Tibial nerve (tissue), 4 donors: ENCODE results near the gene NOL4L.

Experiments used
- EP300 ChIP-seq, 2 donors: sonication (generic); formaldehyde crosslinking; IDR thresholded peaks; one replicate each; pipeline ENCODE4 v1.6.1; 2017; ENCODE audit warnings: antibody characterized with exemption in 2 of 2, mild to moderate bottlenecking in 1 of 2
- POLR2A ChIP-seq, 2 donors: fragments of 450-650 bp; IDR thresholded peaks; one replicate each; pipeline ENCODE4 v1.6.1; 2017; ENCODE audit warnings: antibody characterized with exemption in 2 of 2, mild to moderate bottlenecking in 2 of 2, moderate library complexity in 2 of 2
- TF ChIP-seq, protein P1 (sequence below), 5 experiments: fragments of 200-600 bp in 3 of 5; fragments of 450-650 bp in 2 of 5; sonication (generic) in 3 of 5; IDR thresholded peaks; one replicate each; pipeline ENCODE4 v1.5.1; 2016 to 2019; ENCODE audit warnings: antibody characterized with exemption in 5 of 5, mild to moderate bottlenecking in 3 of 5, moderate library complexity in 2 of 5

DNA sequence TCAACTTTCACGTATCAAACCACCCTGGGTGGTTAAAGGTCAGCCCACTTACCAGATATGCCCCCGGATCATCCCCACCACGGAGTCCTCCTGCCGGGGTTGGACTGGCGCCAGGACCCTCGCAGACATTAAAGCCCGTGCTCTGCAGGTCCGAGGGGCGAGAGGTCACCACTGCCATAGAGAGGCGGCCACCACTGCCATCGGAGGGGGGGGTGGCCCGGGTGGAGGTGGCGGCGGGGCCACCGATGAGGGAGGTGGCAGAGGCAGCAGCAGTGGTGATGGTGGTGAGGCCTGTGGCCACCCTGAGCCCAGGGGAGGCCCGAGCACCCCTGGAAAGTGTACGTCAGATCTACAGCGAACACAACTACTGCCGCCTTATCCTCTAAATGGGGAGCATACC is 150.7 kb downstream of the NOL4L start:
- TF ChIP-seq, protein P1, sequence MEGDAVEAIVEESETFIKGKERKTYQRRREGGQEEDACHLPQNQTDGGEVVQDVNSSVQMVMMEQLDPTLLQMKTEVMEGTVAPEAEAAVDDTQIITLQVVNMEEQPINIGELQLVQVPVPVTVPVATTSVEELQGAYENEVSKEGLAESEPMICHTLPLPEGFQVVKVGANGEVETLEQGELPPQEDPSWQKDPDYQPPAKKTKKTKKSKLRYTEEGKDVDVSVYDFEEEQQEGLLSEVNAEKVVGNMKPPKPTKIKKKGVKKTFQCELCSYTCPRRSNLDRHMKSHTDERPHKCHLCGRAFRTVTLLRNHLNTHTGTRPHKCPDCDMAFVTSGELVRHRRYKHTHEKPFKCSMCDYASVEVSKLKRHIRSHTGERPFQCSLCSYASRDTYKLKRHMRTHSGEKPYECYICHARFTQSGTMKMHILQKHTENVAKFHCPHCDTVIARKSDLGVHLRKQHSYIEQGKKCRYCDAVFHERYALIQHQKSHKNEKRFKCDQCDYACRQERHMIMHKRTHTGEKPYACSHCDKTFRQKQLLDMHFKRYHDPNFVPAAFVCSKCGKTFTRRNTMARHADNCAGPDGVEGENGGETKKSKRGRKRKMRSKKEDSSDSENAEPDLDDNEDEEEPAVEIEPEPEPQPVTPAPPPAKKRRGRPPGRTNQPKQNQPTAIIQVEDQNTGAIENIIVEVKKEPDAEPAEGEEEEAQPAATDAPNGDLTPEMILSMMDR (IDR thresholded peaks at IDR 0.05) = no peak
- TF ChIP-seq POLR2A (IDR thresholded peaks at IDR 0.05) (no peak), EP300 (IDR thresholded peaks at IDR 0.05) (no peak)
